ENCODE results near the gene DFFA. TPM values are rescaled to one million over a fixed set of nuclear protein-coding genes. Genes with fewer than 3 reads are reported as not detected.

DFFA gene, protein sequence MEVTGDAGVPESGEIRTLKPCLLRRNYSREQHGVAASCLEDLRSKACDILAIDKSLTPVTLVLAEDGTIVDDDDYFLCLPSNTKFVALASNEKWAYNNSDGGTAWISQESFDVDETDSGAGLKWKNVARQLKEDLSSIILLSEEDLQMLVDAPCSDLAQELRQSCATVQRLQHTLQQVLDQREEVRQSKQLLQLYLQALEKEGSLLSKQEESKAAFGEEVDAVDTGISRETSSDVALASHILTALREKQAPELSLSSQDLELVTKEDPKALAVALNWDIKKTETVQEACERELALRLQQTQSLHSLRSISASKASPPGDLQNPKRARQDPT
- total RNA-seq (2022): 45.2 and 50.6 TPM in 2 replicates
- Bru-seq, nascent RNA: percentile 76 among the genes with signal in this experiment
- BruChase-seq, experiment 1, labeled RNA remaining after a 6-hour chase: percentile 94 among the genes with signal in this experiment
- BruChase-seq, experiment 2, labeled RNA remaining after a 2-hour chase: percentile 91 among the genes with signal in this experiment
- long read RNA-seq, full-length matches to known transcripts: 61 of 74 reads
- long read RNA-seq, partial matches to known transcripts: 7 of 74 reads
- long read RNA-seq, other reads (novel, unspliced or antisense): 6 of 74 reads

DNA sequence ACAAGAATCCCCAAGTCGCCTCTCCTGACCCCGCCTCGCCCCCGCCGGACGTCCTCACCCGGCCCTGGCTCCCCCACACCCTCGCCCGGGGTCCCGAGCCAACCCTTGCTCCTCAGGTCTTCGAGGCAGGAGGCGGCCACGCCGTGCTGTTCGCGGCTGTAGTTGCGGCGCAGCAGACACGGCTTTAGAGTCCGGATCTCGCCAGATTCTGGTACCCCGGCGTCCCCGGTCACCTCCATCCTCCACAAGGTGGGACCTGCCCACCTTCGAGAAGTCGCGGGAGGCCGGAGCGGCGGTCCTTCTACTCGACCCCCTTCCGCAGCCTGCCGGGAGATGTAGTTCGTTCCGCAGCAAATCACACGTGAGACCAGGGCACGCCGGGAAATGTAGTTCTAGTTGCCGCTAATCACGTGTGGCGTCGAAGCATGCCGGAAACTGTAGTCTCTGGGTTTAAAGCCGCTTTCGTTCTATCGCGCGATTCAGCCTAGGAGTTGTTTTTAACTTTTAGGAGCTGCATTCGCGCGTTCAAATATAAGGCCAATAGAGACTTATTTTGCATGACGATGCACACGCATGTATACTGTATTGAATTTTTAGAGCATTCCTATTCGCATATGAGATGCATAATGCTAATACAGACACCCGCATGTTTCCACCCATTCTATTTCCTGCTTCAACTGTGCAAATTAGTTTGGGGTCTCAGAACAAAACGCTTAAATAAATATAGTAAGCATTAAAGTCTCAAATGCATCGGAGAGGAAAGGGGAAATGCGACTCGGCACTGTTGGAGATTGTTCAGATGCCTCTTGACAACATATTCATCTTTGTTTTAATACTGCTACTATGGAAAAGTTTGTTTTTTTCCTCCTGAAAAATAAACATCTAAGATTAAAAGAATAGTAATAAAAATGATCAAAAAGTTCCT, at the start of gene DFFA:
DFFA (minus strand) TSS at position 310 of the 925 bp plus-strand sequence; CDS start at position 239, 71 bp downstream.
- peak; percentile 89 for DNase-seq
- H3K27me3 Mint-ChIP-seq (ENCODE audit: unreplicated experiment): no peaks in the 10 kb centered on the region
- BruUV-seq (replicated peaks): no TSS peak
- peak within 1 kb of the TSS; percentile 96 for H3K4me3 Mint-ChIP-seq (ENCODE audit: low read depth, unreplicated experiment)
- CTCF ChIA-PET: interaction anchor here (0.6 kb wide), 2 partner anchors 31 to 42 kb away, joined by 3 to 6 read pairs; partner anchors contain the start of gene CENPS
- intact Hi-C loops (cut with micrococcal nuclease; ENCODE audit: unreplicated experiment): no loop called here
- TF ChIP-seq, protein P1, sequence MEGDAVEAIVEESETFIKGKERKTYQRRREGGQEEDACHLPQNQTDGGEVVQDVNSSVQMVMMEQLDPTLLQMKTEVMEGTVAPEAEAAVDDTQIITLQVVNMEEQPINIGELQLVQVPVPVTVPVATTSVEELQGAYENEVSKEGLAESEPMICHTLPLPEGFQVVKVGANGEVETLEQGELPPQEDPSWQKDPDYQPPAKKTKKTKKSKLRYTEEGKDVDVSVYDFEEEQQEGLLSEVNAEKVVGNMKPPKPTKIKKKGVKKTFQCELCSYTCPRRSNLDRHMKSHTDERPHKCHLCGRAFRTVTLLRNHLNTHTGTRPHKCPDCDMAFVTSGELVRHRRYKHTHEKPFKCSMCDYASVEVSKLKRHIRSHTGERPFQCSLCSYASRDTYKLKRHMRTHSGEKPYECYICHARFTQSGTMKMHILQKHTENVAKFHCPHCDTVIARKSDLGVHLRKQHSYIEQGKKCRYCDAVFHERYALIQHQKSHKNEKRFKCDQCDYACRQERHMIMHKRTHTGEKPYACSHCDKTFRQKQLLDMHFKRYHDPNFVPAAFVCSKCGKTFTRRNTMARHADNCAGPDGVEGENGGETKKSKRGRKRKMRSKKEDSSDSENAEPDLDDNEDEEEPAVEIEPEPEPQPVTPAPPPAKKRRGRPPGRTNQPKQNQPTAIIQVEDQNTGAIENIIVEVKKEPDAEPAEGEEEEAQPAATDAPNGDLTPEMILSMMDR (IDR thresholded peaks at IDR 0.05; ENCODE audit: unreplicated experiment): no peak
- peaks cover 49% of the 10 kb centered on the region for H3K36me3 Mint-ChIP-seq (ENCODE audit: insufficient read depth, unreplicated experiment)
- H3K9me3 Mint-ChIP-seq (ENCODE audit: low read depth, unreplicated experiment): no peaks in the 10 kb centered on the region
- H3K27ac Mint-ChIP-seq (ENCODE audit: unreplicated experiment): peak within 1 kb of the TSS; percentile 87
- H3K4me1 Mint-ChIP-seq (ENCODE audit: low read depth, unreplicated experiment): no peaks in the 10 kb centered on the region

DNA sequence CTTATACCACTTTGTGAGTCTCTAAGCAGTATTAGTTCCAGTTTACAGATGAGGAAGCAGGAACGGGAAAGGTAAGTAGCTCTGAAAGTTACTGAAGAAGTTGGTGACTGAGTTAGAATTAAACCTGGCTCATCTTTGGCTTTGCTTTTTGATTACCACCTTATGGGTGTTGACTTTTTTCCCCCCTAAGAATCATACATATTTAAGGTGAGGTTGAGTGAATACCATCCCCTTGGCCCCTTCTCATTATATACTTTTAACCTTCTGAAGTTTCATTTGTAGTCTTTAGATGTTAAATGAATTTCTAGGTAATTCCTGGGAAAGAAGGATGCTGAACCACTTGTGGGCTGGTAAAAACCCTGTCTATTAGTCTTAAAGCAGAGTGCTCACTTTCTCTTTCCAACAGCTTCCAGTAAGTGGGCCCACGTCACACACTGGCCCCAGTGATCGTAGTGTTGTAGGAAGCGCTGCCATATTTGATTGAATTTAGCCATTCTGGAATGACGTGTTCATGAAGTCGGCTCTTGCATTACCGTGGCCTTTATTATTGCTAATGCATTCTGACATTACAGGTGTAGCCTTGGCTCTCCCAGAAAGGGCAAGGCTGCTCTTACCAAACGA, 49.3 kb upstream of the DFFA start:
- no peaks in the 10 kb centered on the region for H3K27me3 Mint-ChIP-seq (ENCODE audit: unreplicated experiment)
- no peak overlapping the region for H3K4me3 Mint-ChIP-seq (ENCODE audit: low read depth, unreplicated experiment)
- TF ChIP-seq, protein P1 (IDR thresholded peaks at IDR 0.05; ENCODE audit: unreplicated experiment): no peak
- CTCF ChIA-PET: no interaction called here
- H3K27ac Mint-ChIP-seq (ENCODE audit: unreplicated experiment): no peak overlapping the region
- intact Hi-C loops (cut with micrococcal nuclease; ENCODE audit: unreplicated experiment): loop anchor here (10.0 kb wide), 1 partner anchor 73 kb away; no protein-coding TSS in a partner anchor
- no peaks in the 10 kb centered on the region for H3K9me3 Mint-ChIP-seq (ENCODE audit: low read depth, unreplicated experiment)
- no peaks in the 10 kb centered on the region for H3K36me3 Mint-ChIP-seq (ENCODE audit: insufficient read depth, unreplicated experiment)
- DNase-seq: no peak
- no TSS peak for BruUV-seq (replicated peaks)
- peaks cover 9% of the 10 kb centered on the region for H3K4me1 Mint-ChIP-seq (ENCODE audit: low read depth, unreplicated experiment)

DNA sequence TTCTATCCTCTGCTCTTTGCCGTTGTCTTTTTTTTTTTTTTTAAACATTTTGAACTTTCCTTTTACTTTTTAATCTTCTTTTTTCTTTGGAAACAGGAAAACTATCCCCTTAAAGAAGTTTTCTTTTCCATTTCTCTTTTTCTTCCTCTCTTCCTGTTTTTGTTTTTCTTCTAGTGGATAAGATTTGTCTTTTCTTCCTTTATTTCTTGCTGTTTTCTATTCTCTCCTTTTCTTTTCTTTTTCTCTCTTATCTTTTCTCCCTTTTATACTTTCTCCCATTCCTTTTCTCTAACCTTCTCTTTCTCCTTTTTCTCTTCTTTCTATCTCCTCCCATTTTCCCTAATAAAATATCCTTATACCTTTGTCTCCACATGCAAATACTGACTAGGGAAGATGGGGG, 48.6 kb upstream of the DFFA start:
- Mint-ChIP-seq H3K4me3 (ENCODE audit: low read depth, unreplicated experiment) (no peak overlapping the region), H3K27ac (ENCODE audit: unreplicated experiment) (no peak overlapping the region), H3K27me3 (ENCODE audit: unreplicated experiment) (no peaks in the 10 kb centered on the region), H3K36me3 (ENCODE audit: insufficient read depth, unreplicated experiment) (no peaks in the 10 kb centered on the region), H3K9me3 (ENCODE audit: low read depth, unreplicated experiment) (no peaks in the 10 kb centered on the region), H3K4me1 (ENCODE audit: low read depth, unreplicated experiment) (peaks cover 11% of the 10 kb centered on the region)
- CTCF ChIA-PET: no interaction called here
- no TSS peak for BruUV-seq (replicated peaks)
- intact Hi-C loops (cut with micrococcal nuclease; ENCODE audit: unreplicated experiment): loop anchor here (10.0 kb wide), 1 partner anchor 74 kb away; no protein-coding TSS in a partner anchor
- DNase-seq: no peak
- TF ChIP-seq, protein P1 (IDR thresholded peaks at IDR 0.05; ENCODE audit: unreplicated experiment): no peak

- intact Hi-C loops (cut with micrococcal nuclease; ENCODE audit: unreplicated experiment): loop anchor here (10.0 kb wide), 1 partner anchor 74 kb away; no protein-coding TSS in a partner anchor
- Mint-ChIP-seq H3K9me3 (ENCODE audit: low read depth, unreplicated experiment) (no peaks in the 10 kb centered on the region), H3K4me1 (ENCODE audit: low read depth, unreplicated experiment) (peaks cover 11% of the 10 kb centered on the region), H3K36me3 (ENCODE audit: insufficient read depth, unreplicated experiment) (no peaks in the 10 kb centered on the region), H3K4me3 (ENCODE audit: low read depth, unreplicated experiment) (no peak overlapping the region), H3K27ac (ENCODE audit: unreplicated experiment) (no peak overlapping the region), H3K27me3 (ENCODE audit: unreplicated experiment) (no peaks in the 10 kb centered on the region)
- CTCF ChIA-PET: no interaction called here
- no TSS peak for BruUV-seq (replicated peaks)
- TF ChIP-seq, protein P1 (IDR thresholded peaks at IDR 0.05; ENCODE audit: unreplicated experiment): no peak
- no peak for DNase-seq
These were observed 48.2 kb upstream of the DFFA start for GRCh38 chr1:10520497-10520896.
